ENCODE measurements around the gene MIDN.
"Not testable (repeated sequence)": the region's sequence is repeated elsewhere in the genome, so short reads cannot be mapped to it uniquely, and the experiment has no call there.

MIDN gene

GRCh38 chr19:1248139-1248785 is at the start of gene MIDN:
TSS of gene MIDN (plus strand) at chr19:1248583. CDS start at chr19:1250297, 1,714 bp downstream.
- peak; percentile 85 for DNase-seq

DNA sequence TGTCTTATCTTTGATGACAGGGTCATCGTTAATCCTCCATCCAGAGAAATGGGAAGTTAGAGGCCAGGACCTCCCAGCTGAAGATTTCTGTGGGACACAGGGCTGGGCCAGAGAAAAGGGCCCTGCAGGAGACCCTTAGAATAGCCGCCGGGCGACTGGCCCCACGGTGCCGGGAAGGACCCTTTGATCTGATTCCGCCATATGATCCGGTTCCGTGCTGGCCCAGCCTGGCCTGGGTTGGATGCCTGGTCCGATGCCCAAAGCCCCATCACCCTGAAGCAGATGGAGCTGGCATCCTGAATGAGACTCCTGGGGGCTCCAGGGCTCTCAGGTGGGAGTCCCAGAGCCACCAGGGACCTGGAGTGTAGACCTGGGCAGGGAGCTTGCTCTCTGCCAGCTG is 48.9 kb upstream of the MIDN start:
- no peak for DNase-seq

GRCh38 chr19:1200614-1201013 is 47.8 kb upstream of the MIDN start:
- not testable (repeated sequence) for DNase-seq

GRCh38 chr19:1205114-1206099 is 43.0 kb upstream of the MIDN start, which contains the start of gene STK11:
TSS of gene STK11 (plus strand) at chr19:1205778. CDS start at chr19:1206914, 1,136 bp downstream.
- DNase-seq: peak; percentile 99

GRCh38 chr19:1206150-1206863 is 42.1 kb upstream of the MIDN start:
- peak; percentile 37 for DNase-seq

GRCh38 chr19:1206864-1207450 is 41.4 kb upstream of the MIDN start:
- peak; percentile 31 for DNase-seq

- not testable (repeated sequence) for DNase-seq
Measured at GRCh38 chr19:1208830-1209229, 39.6 kb upstream of the MIDN start.

DNA sequence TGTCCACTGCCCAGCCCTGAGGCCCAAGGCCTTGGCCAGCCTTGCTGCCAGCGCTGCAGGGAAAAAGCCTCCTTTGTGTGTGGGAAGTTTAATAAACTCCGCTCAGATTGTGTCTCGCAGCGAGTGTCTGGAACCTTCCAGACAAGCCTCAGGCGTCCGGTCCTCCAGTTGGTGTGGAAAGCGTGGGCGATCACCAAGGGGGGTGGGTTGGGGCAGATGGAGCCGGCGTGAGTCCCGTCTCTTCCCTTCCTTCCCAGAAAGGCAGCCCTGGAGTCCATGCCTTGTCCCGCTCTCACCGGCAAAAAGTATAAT is 38.2 kb upstream of the MIDN start:
- DNase-seq: no peak

DNA sequence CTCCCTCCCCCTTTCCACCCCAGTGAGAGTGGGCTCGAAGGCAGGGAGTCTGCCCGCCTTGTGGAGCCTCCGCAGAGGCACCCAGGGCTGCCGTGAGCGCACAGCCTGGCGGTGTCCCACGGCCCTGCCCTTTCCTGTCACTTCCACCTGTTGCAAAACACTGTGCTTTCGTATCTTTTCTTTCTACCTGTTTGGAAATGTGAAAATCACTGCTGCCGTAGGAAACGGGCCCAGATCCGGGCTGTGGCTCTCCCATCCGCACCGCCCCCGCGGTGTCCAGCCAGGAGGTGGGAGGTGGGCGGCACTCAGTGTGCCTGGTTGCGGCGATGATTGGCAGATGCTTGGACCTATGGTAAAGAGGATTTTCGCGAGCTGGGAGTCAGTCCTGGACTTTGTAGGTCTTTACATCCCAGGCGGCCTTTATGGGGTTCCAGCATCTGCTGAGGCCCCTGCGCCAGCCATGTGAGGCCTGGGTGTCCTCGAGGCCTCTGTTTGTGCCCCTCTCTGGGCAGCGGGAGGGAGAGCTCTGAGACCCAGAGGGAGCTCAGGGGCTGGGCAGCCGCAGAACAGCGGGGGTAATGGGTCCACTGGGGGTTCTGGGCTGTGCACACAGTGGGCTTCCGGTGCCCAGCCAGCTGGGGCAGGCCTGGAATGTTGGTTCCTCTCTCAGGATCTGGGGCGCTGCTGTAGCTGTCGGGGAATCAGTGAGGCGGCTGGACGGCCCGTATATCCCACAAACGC is 36.7 kb upstream of the MIDN start:
- no peak for DNase-seq

DNA sequence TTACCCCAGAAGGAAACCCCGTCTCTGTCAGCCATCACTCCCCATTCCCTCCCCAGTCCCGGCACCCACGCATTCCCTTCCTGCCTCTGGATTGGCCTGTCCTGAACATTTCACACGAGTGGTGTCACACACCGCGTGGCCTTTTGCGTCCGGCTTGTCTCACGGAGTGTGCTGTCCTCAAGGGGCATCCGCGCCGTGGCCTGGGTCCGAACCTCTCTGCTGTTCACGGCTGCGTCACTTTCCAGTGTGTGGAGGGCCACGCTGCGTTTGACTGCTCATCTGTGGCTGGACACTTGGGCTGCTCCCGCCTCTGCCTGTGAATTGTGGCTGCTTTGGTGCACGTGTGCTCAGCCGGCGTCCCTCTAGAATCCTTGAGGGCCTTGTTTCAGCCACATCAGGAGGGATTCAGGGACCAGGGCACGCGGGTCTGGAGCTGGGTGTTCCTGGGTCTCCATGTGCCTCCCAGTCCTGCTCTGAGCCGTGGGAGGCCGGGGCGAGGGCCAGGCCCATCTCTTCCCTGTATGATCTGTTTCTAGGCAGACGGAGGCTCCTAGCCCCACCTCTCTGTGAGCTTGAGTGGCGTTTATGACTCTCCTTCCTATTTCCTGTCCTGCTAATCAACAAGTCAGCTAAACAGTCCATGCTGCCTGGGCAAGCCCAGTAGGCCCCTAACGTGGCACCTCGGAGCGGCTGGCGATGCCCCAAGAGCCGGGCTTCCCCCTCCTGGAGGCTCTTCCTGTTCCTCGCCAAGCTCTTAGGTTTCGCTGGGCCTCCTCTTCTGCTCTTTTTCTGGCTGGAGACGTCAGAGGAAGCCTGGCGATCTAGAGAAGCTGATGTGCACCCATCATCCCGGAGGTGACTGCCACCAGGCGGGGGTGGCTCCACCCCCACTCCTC is 34.7 kb upstream of the MIDN start:
- peak; percentile 96 for DNase-seq

- DNase-seq: no peak
Measured at GRCh38 chr19:1214299-1214861, 34.0 kb upstream of the MIDN start.

GRCh38 chr19:1214862-1215731 is 33.3 kb upstream of the MIDN start:
- no peak for DNase-seq

DNA sequence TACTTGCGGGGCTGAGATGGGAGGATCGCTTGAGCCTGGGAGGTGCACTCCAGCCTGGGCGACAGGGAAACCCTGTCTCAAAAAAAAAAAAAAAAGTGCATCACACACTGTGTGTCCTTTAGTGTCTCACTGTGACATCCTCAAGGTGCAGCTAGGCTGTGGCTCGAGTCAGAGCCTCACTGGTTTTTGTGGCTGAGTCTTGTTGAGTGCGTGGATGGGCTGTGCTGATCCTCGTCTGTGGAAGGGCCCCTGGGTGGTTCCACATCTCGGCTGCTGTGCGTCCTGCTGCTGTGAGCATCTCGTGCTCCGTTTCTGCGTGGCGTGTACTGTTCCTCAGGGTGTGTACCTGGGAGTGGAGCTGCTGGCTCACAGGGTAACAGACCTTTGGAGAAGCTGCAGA is 31.6 kb upstream of the MIDN start:
- no peak for DNase-seq

GRCh38 chr19:1217366-1217765 is 31.0 kb upstream of the MIDN start:
- no peak for DNase-seq

DNA sequence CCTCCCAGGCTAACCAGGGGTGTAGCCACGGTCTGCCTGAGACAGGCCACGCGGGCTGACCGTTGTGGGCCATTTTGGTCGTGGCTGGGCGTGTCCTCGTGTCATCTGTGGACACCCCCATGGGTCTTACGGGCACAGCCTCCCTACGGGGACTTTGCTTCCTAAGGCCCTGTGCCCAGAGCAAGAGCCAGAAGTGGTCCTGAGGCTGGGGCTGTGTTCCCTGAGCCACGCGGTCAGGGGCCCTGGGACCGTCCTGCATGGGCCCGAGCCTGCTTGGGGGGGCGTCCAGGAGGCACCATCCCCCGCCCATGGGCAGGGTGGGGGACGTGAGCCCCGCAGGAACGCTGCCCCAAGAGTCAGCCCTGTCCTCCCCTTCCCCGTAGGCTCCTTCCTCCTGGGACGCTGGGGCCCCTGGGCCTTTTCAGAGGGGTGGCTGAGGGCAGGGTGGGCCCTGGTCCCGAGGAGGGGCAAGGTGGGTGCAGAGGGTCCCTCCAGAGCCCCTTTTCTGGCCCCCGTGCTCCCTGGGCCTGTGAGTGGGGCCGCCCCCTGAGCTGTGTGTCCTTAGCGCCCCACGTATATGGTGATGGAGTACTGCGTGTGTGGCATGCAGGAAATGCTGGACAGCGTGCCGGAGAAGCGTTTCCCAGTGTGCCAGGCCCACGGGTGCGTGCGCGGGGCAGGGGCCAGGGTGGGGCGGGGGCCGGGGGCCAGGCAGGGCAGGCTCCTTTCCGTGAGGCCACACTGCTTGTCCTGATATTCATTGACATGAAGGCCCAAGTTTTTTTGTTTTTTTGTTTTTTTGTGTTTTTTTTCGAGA is 29.4 kb upstream of the MIDN start:
- DNase-seq: no peak

DNA sequence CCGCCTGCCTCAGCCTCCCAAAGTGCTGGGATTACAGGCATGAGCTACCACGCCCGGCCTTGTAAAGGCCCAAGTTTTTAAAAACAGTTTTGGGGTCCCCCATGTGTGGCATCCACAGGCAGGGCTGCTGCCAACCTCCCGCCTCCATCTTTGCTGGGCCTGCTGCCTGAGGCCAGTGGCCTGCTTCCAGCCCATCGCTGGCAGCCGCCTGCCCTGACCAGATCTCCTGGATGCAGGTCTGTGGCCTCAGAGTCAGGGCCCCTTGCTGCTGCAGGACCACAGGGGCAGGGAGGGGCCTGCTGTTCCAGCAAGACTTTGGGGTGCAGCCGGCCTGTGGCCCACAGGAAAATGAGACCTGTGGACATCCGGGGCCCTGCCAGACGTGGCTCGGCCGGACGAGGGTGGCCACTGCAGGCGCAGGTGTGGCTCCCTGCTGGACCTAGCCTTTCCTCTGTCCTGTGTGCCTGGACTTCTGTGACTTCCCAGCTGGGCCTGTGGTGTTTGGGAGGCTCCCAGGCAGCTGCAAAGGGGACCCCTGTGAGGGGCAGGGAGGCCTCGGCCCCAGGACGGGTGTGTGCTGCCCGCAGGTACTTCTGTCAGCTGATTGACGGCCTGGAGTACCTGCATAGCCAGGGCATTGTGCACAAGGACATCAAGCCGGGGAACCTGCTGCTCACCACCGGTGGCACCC is 28.5 kb upstream of the MIDN start:
- DNase-seq: no peak

GRCh38 chr19:1220477-1220930 is 27.9 kb upstream of the MIDN start:
- DNase-seq: no peak

Measured in inflammatory macrophage treated with lipopolysaccharide for 4 hours (primary cell).